Uterus (tissue), 2 donors: ENCODE results near the gene OPTC.

Experiments
- POLR2A ChIP-seq, 2 donors: fragments of 450-650 bp; IDR thresholded peaks; one replicate each; pipeline ENCODE4 v1.6.1; 2016; ENCODE audit warnings: antibody characterized with exemption in 2 of 2, mild to moderate bottlenecking in 1 of 2, moderate library complexity in 1 of 2
- TF ChIP-seq, protein P1 (sequence below), 4 experiments: fragments of 200-600 bp in 2 of 4; fragments of 450-650 bp in 2 of 4; sonication (generic) in 2 of 4; IDR thresholded peaks; one replicate each; pipeline ENCODE4 v1.5.1; 2016 to 2019; ENCODE audit warnings: antibody characterized with exemption in 4 of 4, mild to moderate bottlenecking in 2 of 4, moderate library complexity in 1 of 4

- TF ChIP-seq, protein P1, sequence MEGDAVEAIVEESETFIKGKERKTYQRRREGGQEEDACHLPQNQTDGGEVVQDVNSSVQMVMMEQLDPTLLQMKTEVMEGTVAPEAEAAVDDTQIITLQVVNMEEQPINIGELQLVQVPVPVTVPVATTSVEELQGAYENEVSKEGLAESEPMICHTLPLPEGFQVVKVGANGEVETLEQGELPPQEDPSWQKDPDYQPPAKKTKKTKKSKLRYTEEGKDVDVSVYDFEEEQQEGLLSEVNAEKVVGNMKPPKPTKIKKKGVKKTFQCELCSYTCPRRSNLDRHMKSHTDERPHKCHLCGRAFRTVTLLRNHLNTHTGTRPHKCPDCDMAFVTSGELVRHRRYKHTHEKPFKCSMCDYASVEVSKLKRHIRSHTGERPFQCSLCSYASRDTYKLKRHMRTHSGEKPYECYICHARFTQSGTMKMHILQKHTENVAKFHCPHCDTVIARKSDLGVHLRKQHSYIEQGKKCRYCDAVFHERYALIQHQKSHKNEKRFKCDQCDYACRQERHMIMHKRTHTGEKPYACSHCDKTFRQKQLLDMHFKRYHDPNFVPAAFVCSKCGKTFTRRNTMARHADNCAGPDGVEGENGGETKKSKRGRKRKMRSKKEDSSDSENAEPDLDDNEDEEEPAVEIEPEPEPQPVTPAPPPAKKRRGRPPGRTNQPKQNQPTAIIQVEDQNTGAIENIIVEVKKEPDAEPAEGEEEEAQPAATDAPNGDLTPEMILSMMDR (IDR thresholded peaks at IDR 0.05): no peak
- no peak for TF ChIP-seq POLR2A (IDR thresholded peaks at IDR 0.05)
Observed at GRCh38 chr1:203538726-203539125, 44.8 kb downstream of the OPTC start.
